Activated naive CD4-positive, alpha-beta T cell treated with anti-CD3 and anti-CD28 coated beads, Interleukin-2, amount 50 U/mL, for 16 hours (primary cell): ENCODE measurements around the gene ISM1.

Source experiments
- DNase-seq: peaks from one replicate; pipeline ENCODE4 v3.0.0-alpha.2; 2020

ISM1 gene

DNA sequence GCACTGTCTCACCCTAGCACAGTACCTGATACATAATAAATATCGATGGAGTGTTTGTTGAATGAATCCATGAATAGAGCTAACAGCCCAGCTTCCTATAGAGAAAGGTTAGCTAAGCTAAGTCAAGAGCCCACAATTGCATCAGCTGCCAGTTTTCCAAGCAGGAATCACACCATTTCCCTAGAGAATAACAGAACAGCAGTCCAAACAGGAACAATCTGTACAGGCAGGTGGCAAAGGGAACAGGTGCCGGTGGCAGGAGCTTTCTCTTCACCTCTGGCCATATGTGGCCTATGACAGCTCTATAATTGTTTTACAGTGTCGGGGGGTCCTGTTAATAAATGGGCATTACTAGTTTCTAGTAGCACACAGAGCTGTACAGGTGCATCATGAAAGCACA lies 38.8 kb downstream of the ISM1 start:
- no peak for DNase-seq

DNA sequence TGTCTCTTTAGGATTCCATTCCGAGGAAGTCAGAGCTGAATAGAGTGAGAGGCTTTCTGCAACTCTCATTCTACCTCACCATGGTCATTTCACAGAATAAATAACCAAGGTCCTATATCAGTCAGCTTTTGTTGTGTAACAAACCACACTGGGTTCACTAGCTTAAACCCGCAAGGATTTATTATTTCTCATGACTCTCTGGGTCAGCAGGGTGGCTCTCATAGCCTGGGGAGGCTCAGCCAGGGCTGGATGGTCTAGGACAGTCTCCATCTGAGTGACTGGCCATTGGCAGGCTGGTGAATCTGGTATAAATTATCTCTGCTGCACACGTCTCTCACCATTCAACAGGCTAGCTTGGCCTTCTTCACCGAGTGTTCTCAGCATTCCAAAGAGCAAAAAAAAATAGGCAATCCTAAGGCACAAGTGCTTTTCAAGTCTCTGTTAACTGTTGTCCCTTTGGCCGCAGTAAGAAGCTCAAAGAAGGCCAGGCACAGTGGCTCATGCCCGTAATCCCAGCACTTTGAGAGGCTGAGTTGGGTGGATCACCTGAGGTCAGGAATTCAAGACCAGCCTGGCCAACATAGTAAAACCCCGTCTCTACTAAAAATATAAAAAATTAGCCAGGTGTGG lies 39.7 kb downstream of the ISM1 start:
- DNase-seq, result no peak

DNA sequence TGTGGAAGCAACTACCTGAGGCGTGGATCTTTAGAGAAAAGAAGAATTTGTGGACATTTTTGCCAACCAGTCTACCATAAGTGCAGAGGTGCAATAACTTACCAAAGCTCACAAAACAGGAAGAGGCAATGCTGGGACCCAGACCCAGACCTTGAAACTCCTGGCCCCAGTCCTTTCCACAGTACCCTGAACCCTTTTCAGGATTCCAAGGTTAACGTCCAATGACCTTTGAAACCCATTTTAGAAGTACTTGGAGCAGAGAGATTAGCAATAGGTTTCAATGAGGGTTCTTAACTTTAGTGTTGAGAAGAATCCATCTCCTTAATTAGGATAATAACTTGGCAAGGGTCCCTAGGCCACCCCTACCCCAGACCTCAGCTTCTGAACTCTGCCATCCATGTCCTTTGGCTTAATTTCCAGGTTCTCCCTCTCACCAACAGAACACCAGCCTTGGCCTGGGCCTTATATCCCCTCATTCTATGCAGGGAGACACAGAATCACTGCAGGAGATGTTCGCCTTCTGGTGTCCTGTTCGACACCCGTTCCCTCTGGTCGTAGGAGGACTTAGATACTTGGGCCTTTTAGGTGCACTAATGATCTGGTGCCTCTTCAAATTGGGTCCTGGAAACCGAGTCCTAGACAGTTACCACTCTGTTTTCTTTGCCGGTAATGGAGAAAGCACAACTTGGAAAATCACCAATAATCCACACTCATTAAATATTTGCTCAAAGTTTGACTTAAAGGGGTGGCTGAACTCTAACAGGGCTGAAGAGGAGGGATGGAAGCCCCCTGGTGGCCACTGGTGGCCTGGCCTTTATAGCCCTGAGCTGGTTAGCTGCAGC lies 40.6 kb downstream of the ISM1 start:
- DNase-seq, result peak; percentile 77

DNA sequence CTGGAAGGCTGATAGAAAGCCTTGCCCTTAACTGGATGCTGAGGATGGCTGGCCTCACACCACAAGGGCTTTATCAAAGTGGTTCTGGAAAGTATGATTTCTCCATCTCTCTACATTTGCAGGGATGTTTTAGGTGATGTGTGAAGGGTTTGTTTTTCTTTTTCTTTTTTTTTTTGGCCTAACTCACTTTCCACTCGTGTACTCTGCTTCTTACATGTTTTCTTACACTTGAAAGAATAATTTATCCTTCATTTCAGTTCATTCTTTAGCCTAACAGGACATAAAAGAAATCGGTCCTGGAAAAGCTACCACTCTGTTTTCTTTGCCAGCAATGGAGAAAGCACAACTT lies 41.2 kb downstream of the ISM1 start:
- DNase-seq, result no peak

DNA sequence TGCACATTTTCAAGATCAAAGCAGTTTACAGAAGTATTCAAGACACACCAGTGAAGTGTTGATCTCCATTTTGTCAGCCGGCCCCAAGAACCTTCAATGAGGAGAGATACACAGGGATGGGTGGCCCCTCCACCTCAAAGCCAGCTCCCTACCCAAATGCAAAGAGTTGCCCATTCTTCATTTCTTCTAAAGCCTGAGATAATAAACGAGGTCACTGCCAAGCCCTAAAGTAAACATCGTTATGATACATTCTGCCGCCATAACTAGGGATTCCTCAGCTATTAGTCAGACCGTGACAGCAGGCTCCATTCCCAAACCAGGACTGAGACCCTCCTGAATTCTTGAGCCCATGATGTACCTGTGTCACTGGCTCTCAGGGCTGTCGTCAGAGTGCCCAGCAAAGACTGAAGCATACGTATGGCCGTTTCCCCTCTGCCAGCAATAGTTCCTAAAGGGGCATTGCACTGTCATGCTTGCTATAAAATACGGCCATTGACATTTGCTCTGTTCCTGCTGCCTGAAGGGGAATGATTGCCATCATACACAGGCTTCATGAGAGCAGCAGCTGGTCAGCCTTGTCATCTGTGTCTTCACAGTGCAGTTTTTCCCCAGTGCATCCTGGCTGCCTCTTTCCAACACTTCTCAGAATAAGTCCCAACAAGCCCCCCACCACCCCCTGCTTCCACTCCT lies 41.7 kb downstream of the ISM1 start:
- DNase-seq, result no peak

DNA sequence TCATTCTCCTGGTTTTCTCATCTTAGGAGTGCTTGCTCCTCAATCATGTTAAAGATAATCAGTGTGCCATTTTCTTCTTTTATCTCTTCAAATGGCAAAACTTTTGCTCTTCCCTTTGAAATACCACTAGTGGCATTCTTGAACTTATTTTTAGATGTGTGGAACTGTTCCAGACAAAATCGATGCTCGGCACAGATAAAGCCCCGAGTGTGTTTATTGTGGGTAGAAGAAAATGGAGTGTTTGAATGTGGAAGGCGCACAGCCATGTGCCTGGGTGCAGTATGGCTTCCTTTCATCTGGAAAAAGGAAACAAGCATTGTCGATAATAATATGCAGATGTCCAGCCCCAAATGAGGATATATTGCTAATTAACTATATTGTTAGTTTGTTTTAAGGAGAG lies 42.4 kb downstream of the ISM1 start:
- no peak for DNase-seq

DNA sequence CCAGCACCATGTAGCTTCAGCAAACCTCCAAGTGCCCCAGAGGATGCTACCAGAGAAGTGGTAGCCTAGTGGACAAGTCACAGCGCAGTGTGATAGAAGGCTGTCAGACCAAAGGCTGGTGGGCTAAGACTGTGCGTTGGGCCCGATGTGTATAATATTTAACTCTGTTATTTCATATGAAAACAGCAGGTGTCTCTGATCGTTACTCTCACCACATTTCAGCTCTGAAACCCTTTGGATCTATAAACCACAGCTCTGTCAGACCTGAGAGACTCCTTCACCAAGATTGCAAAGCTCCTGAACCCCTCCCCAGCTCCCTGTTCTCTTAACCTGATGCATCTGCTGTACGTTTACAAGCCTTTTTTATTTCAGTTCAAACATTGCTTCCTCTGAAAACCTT lies 43.8 kb downstream of the ISM1 start:
- no peak for DNase-seq

GRCh38 chr20:13265941-13266340 lies 44.9 kb downstream of the ISM1 start:
- DNase-seq, result no peak

DNA sequence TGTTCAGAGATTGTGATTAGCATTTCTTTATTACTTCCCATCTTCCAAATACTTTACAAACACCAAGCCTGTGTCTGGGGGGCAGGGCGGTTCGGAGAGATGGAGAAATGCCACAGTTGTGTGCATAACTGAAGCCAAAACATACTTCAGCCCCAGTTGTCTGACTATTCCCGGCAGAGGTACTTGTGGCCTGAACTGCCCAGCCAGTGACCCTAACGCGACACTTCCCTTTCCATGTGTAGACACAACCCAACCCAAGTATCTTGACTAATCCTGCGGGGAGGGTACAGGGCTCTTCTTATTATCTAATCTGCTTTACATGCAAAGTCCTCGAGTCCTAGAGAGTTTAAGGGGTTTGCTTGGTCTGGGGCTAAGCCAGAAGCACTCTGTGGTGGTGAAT lies 46.2 kb downstream of the ISM1 start:
- DNase-seq, result no peak

DNA sequence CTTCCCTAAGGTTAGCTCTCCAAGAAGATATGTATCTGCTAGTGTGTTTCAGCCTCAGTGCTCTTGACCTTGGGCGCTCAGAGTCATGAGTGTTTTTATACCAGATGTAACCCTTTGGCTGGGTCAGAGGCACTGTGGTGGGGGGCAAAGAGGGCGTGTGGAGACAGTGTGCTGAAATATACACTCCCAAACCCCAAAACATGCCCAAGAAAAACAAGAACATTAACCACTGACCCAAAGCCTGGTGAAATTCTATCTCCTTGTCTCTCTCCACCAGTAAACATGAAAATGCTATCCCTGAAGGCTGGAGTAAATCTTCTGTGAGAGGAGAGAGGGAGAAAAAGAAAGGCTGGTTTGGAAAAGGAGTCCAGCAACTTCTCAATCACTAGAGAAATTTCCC lies 47.9 kb downstream of the ISM1 start:
- no peak for DNase-seq

DNA sequence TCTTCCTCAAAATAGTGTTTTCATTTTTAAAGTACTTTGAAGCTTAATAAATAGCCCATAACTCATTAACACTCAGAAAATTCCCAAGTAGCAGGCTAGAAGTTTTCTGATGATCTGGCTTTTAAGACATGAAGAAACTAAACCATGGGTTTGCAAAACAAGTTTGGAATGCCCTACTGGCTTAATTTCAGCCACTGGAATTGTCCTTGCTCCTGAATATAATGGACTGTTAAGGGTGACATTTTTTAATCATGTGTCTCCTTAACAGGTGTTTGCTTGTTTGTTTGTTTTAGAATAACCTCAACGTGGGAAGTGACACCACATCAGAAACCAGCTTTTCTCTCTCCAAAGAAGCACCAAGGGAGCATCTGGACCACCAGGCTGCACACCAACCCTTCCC lies 49.1 kb downstream of the ISM1 start:
- no peak for DNase-seq

DNA sequence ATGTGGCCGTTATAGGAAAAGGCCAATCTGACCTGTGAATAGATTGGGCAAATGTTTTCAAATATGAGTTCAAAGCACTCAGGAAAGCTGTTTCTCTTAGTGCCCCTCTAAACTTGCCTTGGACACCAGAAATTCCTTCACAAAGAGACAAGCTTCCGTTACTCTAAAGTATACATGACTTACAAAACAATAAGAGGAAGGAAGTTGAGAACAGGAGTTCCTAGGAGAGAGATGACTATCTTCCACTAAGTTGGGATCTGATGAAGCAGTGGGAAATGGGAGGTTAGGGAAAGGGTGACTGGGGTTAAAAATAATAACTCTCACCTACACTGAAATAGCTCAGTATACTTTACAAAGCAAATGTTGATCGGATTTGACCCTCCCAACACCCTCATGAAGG lies 50.0 kb downstream of the ISM1 start:
- no peak for DNase-seq

GRCh38 chr20:13271977-13272975 lies 51.2 kb downstream of the ISM1 start:
- DNase-seq, result no peak

DNA sequence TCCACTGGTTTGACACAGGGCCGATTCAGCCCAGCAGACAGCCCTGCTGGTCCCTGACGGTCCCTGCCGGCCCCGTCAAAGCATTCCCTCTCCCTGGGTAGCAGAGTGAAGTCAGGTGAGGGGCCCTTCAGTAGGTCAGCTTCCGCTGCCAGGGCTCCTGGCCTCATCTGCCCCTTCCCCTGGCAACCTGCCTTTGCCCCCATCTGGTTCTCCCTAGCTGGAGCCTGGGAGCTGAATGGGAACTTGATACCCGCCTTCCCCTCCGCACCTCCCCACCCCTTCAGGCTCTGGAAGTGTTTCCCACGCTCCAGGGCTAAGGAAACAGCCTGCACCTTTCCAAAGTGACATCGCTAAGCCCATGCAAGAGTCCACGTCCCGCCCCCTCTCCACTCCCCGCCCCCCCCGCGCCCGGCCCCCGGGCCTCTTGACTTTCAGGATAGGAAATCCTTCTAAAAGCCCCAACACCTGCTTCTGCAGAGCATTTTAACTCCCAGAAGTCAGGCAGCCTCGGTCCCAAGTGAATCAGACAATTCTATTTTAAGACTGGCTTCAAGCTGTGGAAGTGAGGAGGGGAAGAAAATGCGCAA lies 53.3 kb downstream of the ISM1 start:
- DNase-seq, result no peak

- no peak for DNase-seq
Measured at GRCh38 chr20:13276945-13277541, 56.0 kb downstream of the ISM1 start.

- DNase-seq, result no peak
Measured at GRCh38 chr20:13277663-13278295, 56.7 kb downstream of the ISM1 start.

GRCh38 chr20:13278812-13279570 lies 57.9 kb downstream of the ISM1 start:
- no peak for DNase-seq

GRCh38 chr20:13280609-13281324 lies 59.7 kb downstream of the ISM1 start:
- no peak for DNase-seq

DNA sequence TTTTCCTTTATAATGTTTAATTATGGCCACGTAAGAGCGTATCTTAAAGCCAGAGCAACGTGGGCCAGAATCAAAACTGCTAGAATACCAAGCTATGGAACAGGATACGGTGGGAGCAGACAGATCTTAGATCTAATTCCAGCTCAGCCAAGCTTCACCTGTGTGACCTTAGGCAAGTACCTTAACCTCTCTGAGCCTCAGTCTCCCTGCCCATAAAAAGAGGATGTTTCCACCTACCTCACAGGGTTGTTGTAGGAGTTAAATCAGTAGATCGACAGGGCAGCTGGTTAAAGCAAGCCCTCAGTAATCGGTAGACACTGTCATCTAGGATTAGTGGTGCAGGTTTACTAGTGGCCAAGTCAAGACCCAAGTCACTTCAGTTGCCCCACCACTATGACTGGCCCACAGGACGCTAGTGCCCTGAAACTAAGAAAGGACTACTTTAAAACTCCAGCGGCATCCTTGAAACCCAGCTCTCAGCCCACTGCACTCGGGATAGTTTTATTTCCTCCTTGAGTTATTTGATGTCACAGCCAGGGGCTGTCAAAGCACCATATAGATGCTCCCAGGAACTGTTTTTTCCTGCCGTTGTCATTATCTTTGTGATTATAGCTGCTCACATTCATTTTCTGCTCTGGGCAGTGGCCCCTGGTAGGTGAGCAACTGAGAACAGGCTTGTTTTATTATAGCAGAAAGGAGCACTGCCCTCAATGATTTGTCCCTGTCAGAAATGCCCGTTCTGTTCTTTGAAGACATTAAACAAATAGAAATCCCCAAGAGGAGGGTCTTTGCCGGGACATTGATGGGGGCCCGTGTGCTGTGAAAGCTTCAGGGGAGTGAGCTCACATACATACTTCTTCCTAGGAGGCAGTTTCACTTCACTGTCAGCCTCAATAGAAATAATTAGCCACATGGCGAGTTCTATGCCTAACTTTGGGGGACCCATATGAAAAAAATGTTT lies 63.1 kb downstream of the ISM1 start:
- no peak for DNase-seq
